SH-SY5Y (cell line): ENCODE measurements around the gene MMAB.

Experiments used
- GATA2 ChIP-seq: IDR thresholded peaks from 2 replicates; pipeline ENCODE4 v1.6.1; 2011; ENCODE audit warnings: mild to moderate bottlenecking, low read depth, low read length
- GATA3 ChIP-seq: IDR thresholded peaks from 2 replicates; pipeline ENCODE4 v1.6.1; 2011; ENCODE audit warnings: low read depth, mild to moderate bottlenecking, low read length, moderate library complexity

- TF ChIP-seq GATA2, result no peak
- no peak for TF ChIP-seq GATA3
These were observed 13.7 kb downstream of the MMAB start for GRCh38 chr12:109559601-109560000.
